Stromal cell of bone marrow (primary cell): Measurements from ENCODE around the gene SLC24A4.

Source experiments
- DNase-seq: peaks from one replicate; pipeline ENCODE4 v3.0.0-alpha.2; 2012; ENCODE audit warnings: low read depth

SLC24A4 gene

GRCh38 chr14:92404018-92404417, 81.1 kb downstream of the SLC24A4 start:
- DNase-seq, result no peak

- no peak for DNase-seq
Observed at GRCh38 chr14:92404421-92404820, 81.5 kb downstream of the SLC24A4 start.

DNA sequence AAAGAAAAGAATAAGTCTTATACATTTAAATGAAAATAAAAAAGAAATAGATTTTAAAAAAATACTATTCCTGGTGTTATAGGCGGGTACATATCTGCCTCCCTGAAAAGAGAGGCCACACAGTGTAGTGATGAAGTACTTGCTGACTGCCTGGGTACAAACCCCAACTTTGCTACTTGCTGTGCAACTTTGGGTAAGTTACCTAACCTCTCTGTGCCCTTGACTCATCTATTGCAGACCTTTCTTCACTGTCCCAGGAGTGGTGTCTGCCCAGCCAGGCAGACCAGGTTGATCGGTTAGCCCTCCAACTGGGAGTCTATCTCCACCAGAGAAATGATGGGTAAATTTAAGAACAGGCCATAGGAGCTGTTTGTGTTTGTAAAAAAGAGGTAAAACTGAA, 82.0 kb downstream of the SLC24A4 start:
- DNase-seq, result no peak

GRCh38 chr14:92407410-92407809, 84.4 kb downstream of the SLC24A4 start:
- no peak for DNase-seq

DNA sequence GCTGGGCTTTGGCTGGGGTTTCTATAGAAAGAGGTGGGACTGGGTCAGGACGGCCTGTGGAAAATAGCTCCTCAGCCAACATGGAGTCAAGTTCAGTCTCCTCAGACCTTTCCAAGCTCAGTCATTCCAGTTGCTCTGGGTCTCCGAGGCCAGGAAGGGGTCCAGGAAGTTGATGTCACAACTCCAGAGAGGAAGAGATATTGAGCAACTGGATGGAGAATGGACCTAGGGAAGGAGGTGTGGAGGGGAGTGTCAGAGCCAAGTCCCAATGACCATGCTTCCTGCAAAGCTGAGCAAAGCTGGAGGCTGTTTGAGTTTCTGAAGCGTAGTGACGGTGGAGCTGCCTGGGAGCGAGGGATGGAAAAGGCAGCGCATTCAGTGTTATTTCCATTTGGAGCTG, 86.1 kb downstream of the SLC24A4 start:
- DNase-seq, result no peak

- no peak for DNase-seq
Observed at GRCh38 chr14:92411135-92411534, 88.2 kb downstream of the SLC24A4 start.

DNA sequence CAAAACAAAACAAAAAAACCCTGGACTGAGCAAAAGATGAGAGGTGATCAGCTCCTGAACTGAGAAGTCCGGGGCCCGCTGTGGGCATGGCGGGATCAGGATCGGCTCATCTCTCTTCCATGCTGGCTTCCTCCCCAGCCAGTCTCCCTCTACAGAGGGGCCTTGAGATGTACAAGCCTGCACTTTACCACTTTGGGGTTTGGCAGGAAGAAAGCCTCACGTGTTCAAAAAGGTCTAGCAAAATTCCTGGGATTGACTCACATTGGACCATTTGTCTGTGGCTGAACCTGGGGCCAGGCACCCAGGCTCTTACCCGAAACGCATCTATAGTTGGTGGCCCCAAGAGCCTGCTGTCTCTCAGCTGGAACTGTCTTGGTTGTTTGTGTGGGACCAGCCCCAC, 89.0 kb downstream of the SLC24A4 start:
- DNase-seq, result no peak

DNA sequence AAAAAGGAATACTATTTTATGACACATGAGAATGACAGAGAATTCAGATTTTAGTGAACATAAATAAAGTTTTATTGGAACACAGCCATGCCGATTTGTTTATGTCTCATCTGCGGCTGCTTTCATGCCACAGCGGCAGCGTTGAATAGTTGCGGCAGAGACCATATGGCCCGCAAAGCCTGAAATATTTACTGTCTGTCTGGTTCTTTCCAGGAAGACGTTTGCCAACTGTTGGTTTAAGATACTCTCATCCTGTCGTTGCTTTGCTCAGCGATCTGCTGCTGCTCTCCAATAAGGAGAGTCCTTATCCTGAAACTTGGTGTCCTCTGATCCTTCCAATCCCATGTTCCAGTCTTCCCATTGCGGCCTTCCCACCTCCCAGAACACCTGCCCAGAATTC, 89.9 kb downstream of the SLC24A4 start:
- no peak for DNase-seq

DNA sequence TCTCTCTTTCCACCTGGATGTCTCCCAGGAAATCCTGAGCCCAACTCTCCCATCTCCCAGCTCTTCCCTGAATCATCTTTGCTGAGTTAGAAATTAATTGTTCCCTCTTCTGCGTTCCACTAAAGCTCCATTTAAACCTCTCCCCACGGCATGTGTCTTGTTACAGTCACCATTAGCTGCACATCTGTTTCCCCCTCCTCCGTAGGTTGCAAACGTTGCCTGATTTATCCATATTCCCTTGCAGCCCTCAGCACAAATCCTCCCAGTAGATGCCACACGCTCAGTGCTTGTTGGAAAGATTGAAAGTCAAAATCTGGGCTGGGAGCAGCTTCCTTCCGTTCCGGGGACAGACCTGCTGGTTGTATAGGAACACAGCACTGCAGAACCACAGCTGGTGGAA, 90.4 kb downstream of the SLC24A4 start:
- DNase-seq, result no peak

GRCh38 chr14:92414690-92415445, 91.9 kb downstream of the SLC24A4 start:
- DNase-seq, result no peak

- no peak for DNase-seq
Observed at GRCh38 chr14:92415969-92416368, 93.0 kb downstream of the SLC24A4 start.

DNA sequence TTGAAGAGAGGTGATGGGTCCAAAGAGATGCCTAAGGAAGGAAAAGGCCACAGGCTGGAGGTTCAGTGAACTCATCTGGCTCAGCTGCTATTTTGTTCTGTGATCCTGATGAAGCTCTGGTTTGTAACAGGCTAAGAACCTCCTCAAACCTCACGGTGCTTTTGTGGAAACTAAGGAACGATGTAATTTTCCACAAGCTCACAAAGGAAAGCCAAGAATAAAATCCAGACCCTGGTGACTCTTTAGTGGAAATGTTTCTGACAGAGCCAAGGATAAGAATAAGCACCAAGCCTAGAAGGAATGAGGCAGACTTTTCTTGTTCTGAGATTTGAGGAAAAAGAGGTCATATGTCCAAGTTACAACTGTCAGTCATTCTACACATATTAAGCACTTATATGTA, 93.6 kb downstream of the SLC24A4 start:
- no peak for DNase-seq

DNA sequence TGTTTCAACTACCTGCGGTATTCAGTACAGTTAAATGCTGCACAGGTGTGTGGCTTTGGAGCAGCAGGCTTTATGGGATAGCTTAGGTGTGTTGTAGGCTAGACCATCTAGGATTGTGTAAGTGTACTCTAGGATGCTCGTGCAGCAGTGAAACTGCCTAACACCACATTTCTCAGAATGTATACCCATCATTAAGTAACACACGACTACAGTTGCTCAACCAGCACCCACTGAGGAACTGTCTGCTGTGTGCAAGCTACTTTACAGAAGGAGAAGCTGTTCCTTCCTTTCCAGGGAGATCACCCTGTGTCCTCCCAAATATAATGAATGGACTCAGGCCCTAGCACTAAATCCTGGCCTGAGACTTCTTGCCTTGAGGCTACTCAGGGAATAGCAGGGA, 94.8 kb downstream of the SLC24A4 start:
- DNase-seq, result no peak

DNA sequence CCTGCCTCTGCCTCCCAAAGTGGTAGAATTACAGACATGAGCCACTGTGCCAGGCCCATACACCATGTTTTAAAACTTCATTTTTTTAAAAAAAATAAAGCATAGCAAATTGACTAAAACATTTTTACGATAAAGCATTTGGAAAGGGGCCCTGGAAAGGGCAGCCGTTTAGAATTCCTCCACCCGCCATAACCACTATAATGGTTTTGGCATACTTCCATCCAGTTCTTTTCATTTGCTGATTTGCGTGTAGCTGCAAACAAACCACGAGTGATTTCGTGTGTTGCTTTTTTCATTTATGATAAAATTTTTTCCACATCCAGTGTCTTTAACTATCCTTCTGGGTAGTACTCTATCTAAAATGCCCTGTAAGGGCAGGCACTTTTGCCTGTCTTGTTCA, 98.8 kb downstream of the SLC24A4 start:
- no peak for DNase-seq

- peak; percentile 24 for DNase-seq
Observed at GRCh38 chr14:92425101-92425500, 102.1 kb downstream of the SLC24A4 start.

- no peak for DNase-seq
Observed at GRCh38 chr14:92426237-92426636, 103.3 kb downstream of the SLC24A4 start.

- no peak for DNase-seq
Observed at GRCh38 chr14:92427096-92427495, 104.1 kb downstream of the SLC24A4 start.

GRCh38 chr14:92430686-92431085, 107.7 kb downstream of the SLC24A4 start:
- no peak for DNase-seq

DNA sequence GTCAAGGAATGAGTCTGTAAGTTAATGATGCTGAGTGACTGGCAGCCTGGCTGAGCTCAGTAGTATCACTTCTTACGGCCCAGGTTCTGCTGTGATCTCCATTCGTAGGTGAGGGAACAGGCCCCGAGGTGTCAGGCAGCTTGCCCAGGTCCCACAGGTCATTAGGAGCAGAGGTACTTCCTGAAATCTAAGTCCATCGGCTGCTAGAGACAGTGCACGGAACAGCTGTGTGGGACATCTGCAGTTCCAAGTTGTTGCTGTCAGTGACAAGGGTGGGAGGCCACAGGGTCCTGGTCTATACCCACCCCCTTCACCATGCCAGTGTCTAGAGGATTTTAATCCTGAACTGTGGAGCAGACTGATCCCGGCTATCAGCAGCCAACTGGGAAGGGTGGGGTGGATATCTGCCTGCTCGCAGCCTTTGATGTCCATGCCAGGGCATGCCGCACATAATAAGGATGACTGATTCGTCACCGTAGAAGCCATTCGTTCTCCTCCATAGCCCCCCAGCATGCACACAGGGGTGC, 108.3 kb downstream of the SLC24A4 start:
- DNase-seq, result no peak

GRCh38 chr14:92433407-92433806, 110.4 kb downstream of the SLC24A4 start:
- no peak for DNase-seq

GRCh38 chr14:92435154-92435553, 112.2 kb downstream of the SLC24A4 start:
- DNase-seq, result no peak

DNA sequence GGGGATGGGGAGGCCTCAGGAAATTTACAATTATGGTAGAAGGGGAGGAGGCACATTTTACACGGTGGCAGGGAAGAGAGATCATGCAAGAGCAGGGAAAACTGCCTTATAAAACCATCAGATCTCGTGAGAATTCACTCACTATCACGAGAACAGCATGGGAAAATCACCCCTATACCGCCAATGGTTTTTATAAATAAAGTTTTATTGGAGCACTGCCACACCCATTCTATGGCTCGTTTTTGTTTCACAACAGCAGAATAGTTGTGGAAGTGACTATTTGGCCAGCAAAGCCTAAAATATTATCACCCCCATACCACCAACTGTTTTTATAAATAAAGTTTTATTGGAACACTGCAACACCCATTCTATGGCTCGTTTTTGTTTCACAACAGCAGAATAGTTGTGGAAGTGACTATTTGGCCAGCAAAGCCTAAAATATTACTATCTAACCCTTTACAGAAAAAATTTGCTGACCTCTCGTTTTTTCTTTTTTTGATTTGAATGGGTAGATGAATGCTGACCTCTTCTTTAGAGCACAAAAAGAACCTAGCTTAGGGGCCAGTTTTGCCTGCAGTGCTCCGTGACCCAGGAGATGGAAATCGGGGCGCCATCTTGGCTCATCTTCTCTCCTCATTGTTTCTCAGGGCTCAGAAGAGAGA, 113.3 kb downstream of the SLC24A4 start:
- no peak for DNase-seq

DNA sequence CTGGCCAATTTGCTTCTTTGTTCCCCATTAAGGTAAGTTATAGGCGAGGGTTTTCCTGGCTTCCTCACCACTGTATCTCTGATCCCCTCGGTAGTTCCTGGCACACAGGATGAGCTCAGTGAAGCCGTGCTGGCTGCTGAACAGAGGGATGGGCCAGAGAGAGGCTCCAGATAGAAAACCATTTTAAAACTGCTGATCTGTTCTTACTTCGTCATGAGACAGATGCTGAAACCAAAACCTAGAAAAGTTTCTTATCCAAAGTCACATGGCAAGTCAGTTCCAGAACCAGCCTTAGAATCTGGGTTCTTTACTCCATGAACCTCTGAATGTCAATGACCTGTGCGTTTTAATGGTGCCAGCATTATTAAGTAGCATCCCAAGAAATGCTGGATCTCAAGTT, 114.3 kb downstream of the SLC24A4 start:
- no peak for DNase-seq
